ENCODE results near the gene AJAP1.

AJAP1 gene

DNA sequence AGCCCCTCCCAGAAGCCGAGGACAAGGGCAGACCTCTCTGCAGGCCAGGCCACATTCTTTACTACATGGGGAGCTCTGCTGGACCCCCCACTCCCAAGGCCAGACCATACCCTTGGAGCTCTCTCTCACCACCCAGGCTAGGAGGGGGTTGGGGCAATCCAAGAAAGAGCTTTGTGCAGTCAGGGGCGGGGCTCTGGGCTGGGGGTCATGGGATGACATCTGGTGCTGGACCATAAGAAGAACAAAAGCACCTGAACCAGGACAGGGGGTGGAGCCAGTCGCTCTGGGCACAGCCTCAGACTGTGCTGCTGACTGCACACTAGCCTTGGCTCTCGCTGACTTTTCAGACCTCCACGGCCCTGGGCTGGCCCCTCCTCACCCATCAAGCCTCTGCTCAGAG is 23.1 kb upstream of the AJAP1 start:
- DNase-seq (ENCODE audit: low spot score), result no peak

DNA sequence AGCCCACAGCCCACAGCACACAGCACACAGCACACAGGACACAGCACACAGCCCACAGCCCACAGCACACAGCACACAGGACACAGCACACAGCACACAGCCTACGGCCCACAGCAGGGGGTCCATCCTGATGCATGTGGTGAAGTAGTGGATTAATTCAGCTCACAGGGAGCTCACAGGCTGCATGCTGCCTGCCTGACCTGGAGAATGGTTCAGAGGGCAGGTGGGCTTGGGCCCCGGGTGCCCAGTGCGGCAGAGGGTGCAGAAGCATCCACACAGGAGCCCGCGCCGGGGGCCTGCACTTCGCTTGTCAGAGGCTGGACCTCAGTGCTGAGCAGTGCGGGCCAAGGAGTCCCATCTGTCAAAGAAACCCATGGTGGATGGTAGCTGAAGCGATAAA is 21.1 kb upstream of the AJAP1 start:
- no peak for DNase-seq (ENCODE audit: low spot score)

DNA sequence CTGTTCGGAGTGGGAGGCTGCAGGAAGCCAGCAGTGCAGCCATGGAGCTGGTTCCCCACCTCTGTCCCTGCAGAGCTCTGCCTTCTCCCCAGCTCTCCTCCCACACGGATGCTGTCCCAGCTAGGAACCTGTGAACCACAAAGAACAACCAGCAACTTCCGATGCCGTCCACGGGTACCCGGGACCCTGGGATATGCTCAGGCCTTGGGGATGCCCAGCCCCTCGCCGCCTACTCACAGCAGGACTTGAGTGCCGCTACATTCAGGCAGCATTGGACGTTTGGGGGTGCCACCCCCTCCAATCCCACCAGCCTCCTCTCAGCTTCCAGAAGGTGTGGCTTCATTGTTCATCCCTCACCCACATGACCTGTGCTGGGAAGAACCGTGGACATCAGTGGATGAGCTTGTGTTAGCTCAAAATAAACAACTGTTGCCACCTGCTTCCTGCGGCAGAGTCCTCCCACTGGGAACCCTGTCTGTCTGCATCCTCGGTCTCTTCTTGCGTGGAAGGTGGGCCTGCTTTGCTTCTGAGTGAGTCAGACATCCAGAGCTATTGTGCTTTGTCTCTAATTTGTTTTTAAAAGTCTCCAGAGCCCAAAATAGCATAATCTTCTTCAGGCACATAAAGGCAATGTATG is 20.1 kb upstream of the AJAP1 start:
- DNase-seq (ENCODE audit: low spot score), result no peak

DNA sequence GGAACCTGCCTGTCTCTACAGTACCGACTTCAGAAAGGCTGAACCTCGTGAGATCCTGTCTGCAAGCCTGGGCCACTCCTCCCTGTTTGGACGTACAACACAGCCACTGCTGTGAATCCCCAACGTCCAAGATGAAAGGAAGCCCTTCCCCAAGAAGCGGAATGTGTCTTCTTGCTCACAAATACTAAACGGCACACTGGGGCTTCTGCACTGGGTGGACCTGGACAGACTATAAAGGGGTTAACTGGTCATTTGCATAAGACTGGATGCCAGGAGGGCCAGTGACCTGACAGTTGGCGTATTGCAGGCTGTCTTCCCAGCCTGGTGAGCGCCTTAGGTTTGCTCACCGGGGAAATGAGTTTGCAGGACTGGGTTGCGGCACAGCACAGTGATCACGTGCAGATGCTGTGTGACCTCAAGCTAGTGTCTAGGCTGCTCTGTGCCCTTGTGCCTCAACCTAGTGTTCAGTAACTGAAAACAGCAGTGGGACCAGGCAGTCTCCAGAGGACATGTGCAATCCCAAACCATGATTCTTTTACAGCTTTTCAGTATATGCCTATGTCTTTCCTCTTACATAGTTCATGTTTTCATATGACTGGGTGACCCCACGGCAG is 19.5 kb upstream of the AJAP1 start:
- DNase-seq (ENCODE audit: low spot score), result no peak

DNA sequence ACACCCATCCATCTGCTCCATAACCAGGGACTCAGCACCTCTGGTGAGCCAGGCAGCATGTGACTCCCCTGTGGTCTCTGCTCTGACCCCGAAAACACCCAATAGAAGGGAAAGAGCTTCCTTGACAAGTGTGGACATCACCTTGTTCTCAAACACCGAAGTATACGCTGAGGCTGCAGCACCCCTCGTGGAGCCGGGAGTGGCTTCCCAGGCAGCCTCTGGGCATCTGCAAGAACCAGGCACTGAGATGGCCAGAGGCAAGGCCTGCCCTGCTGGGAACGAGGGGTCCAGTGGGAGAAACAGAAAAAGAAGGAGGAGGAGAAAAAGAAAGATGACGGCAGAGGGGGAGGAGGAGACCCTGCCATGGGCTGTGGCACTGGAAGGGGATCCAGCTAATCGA is 18.2 kb upstream of the AJAP1 start:
- no peak for DNase-seq (ENCODE audit: low spot score)

DNA sequence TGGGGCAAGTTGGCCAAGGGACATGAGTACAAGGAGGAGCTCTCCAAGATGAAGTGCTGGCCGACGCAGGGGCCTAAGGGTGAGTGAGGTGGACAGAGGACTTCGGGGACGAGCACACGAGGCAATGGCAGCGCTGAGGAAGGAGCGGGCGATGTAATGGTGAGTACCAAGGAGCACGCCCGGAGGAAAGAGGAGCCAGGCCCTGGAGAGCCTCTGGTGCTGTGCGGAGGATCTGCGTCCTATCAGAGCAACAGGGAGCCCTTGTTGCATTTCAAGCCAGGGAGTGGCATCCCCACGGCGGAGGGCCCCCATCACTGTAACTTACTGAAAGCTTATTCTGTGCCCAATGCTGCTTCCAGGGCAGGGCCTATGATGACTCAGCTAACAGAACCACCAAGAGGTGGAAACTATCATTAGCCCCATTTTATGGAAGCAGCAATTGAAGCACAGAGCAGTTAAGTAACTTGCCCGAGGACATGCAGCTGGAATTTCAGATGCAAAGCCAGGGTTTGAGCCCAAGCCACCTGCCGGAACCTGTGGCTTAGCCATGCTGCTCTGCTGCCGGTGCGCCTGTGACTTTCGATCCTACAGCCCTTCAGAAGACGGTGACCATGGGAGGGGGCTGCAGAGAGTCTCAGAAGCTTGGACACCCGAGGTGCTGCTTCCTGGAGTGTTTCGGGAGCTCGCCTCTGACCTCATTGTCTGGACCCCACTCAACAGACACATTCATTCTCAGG is 17.6 kb upstream of the AJAP1 start:
- DNase-seq (ENCODE audit: low spot score), result no peak

DNA sequence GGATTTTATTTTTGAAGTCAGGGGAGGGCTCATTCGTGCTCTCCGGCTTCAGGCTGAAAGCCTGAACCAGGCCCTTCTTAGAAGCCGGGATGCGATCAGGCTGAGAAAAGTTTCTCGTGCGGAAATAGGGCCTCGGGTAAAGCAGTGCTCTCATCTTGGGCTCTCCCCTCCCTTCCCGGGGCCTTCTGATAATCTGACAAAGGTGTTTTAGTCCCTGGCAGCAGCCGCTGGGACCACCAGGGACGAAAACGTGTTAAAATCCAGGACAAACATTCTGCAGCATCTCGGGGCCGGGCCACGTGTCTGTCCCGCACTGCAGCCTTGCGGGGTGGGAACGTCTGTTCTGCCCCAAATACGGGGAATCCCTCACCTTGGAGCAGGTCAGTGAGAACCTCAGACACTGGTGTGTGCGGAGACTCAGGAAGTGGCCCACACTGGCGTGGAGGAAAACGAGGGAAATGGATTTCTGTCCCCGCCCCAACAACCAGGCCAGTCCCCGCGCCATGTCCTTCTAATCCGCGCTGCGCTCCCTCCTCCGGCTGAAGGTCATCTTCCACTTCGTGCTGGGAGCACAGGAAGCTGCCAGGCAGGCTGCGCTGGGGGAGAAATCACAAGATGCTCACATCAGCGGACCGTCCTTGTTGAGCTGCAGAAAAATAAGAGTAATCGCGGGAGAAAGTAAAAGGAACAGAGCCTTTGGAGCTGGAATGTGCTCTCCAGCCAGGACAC is 16.6 kb upstream of the AJAP1 start:
- no peak for DNase-seq (ENCODE audit: low spot score)

DNA sequence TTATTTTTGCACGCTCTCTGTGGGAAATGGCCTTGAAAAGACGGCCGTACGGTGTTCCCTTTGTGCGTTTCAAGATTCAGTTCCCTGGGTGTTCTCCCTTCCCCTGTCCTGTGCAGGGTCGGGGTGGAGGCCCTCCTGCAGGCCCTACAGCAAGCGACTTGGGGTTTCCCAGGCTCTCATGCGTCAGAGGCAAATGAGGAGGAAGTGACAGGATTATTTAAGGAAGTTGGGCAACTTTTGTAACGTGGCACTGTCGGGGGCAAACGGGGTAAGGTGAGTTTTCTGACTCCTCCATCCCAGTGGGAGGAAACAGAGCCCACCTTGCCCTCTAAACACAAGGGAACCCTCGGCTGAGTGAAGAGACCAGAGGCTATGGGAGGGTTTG is 16.1 kb upstream of the AJAP1 start:
- no peak for DNase-seq (ENCODE audit: low spot score)

DNA sequence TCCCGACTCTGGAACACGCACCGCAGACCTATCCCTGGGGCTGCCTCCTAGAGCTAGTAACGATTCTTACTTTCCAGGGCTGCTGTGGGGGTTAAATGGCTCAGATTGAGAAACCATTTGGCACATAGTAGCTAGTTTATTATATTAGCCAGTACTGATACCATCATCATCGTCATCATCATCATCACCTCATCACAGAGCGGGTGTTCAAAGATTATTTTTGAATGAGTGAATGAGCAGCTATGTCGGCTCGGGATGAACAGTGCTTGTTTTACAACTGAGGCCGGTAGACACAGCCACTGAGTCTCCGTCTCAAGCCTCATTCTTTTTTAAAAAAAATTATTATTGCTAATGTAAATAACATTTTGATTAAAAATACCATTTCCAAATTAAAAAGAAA is 13.5 kb upstream of the AJAP1 start:
- DNase-seq (ENCODE audit: low spot score), result no peak

DNA sequence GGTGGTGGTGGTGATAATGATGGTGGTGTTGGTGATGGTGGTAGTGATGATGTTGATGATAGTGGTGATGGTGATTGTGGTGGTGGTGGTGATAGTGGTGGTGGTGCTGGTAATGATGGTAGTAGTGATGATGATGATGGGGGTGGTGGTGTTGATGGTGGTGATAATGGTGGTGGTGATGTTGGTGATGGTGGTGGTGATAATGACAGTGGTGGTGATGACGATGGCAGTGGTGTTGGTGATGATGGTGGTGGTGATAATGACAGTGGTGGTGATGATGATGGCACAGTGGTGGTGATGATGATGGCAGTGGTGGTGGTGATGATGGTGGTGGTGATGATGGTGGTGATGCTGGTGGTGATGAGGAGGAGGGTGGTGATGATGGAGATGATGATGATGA is 7.0 kb upstream of the AJAP1 start:
- no peak for DNase-seq (ENCODE audit: low spot score)

DNA sequence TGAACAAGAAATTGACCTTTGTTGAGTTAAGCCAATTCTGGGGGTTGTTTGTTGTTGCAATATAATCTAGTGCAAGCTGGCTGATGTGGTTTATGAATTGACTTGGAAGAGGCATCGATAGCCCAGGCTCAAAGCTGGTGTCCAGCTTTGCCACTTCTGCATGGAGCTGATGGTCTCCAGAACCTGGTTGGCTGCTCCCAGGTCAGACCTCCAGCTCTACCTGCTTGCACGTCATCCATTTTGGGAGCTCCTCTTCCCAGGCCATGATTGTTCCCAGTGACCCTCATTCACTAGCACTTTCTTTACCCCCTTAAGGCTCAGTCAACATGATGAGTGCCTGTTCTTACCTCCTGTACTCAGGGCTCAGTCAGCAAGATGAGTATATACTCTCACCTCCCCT is 5.8 kb upstream of the AJAP1 start:
- no peak for DNase-seq (ENCODE audit: low spot score)

DNA sequence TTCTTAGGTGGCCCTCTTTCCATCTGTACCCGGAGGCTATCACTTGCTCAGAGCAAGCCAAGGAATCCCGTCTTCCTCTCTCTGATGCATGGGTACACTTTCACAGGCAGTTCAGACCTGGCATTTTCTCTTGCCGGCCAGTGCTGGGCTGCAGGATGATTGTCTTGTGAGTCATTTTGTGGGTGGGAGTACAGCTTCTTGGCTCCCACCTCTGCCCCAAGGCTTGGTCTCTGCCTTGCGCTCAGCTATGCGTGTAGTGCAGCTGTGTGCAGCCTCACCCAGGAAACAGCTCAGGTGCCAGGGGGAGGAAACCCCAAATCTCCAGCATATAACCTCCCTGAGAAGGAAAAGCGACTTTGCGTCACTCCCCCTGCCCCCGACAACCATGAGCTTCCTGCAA is 3.9 kb upstream of the AJAP1 start:
- DNase-seq (ENCODE audit: low spot score), result no peak

DNA sequence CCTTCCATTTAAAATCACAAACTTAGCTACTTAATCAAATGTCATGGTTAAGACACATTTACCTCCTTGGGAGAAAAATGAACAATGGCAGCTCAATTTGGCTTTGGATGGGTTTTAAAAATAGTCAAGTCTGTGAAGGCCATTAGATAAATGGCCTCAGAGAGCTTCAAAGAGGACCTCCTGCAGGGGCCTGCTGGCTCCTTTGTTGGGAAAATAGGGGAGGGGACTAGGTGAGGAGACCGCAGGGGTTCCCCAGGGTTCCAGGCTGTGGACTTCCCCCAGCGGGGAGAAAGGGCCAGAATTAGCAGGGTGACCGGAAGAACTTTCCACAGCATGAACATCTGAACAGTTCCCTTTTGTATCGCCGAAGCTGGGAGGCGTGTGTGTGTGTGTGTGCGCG is 3.4 kb upstream of the AJAP1 start:
- no peak for DNase-seq (ENCODE audit: low spot score)

DNA sequence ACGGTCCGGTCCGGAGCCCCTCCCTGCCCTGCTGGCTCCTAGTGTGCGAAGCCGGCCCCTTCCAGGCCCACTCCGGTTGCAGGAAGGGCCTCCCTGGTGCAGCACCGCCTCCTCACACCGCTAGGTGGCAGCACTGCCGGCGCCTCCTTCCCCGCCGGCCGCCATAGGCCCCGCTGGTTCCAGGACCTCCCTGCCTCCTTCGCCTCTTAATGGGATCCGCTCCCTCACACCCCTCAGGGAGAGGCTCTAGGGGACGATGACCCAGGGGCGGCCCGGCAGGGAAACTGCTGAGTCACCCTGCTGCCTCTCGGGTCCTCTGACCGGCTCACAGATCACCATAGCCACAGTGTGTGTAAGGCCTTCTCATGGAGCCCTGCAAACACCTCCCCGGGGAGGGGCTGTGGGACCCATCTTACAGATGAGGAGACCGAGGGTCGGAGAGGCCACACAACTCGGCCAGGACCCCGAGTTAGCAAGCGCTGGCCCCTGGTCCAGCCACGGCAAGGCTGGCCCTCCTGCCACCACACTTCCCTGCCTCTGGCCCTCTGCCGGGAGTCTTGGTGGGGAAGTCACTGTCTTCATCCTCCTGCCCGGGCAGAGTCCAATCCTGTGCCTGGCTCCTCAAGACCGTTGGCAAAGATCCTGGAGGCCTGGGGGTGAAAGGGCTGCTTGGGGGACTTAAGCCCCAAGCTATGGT is 1.6 kb upstream of the AJAP1 start:
- peak; percentile 64 for DNase-seq (ENCODE audit: low spot score)

DNA sequence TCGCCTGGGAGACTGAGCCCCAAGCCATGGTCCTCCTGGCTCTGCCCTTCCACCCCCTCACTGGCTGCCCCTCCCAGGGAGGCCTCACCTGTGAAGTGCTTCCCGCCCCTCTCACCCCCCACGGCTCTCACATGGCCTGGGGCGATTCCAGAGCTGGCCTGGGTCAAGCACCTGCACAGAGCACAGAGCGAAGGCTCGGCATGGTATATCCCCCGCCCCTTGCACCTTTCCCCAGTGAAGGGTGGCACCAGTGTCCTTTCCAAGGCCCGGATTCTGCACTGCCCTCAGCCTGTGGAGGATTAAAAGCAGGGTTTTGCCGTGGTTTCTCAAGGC is 1.1 kb upstream of the AJAP1 start:
- DNase-seq (ENCODE audit: low spot score), result no peak

DNA sequence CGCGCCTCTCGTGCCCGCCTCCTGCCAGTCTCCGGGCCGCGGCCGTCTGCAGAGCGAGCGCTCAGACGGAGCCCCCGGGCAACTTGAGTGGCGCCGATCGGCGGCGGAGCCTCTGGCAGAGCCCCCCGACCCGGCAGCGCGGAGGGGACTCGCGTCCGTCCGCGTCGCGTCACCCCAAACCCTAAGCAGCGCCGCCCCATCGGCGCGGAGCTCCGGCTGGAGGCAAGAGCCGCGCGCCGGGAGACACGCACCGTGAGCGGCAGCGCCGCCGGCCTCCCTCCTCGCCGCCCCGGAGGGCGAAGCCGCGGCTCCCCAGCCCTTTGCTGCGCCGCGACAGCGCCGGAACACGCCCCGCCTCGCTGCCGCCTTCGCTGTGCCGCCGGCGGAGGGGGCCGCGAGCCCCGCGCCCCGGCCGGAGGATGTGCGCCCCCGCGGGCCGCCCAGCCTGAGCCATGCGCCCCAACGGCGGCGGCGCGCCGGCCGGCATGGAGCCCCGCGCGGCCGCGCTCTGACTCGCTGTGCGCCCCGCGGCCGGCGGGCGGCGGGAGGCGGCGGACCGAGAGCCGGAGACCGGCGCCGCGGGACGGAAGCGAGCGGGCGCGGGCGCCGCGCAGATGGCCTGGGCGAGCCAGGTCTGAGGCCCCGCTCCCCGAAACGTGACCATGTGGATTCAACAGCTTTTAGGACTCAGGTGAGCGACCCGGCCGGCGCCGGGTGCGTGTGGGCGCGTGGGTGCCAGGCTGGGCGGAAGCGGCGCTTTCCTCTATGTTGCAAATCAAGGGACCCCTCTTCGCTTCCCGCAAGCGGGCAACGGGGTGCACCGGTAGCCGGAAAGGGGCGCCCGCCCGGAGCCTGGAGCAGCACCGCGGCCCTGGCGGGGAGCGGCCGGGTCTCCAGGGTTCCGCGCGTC is 610 bp downstream of the AJAP1 start:
- no peak for DNase-seq (ENCODE audit: low spot score)

DNA sequence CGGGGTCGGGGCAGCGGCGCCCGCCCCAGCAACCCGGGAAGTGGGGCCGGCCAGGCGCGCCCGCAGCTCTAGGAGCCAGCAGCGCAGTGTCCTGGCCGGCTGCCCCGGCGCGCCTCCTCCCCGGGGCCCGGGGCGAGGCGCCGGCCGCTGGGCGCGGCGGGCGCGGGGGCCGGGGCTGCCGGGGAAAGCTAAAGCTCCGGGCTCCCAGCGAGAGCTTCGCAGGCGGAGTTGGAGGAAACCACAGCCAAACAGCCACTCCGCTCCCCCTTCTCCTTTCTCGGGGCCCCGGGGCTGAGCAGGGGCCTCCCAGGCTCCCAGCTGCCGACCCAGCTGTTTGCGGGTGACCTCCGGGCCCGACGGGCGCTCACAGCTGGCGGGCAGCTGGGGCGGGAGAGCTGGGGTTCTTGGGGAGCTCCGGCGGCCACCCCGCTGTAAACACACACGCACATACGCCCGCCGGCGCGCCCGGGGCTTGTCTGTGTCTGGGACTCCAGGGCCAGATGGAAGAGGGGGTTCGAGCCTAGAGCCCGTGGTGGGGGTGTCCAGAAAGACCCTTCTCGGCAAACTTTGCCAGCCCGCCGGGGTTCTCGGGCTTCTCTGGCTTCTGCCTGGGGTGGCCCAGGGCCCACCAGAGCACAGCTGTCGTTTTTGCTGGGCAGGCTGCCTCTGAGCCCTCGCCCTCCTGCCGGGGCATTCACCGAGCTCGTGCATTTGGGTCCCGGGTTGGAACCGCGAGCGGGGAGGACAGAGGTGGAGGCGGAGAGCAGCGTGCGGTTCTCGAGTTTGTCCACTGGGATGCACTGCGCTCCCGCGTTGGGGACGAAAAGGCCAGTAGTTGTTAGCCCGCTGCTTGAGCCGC is 1.5 kb downstream of the AJAP1 start:
- no peak for DNase-seq (ENCODE audit: low spot score)

DNA sequence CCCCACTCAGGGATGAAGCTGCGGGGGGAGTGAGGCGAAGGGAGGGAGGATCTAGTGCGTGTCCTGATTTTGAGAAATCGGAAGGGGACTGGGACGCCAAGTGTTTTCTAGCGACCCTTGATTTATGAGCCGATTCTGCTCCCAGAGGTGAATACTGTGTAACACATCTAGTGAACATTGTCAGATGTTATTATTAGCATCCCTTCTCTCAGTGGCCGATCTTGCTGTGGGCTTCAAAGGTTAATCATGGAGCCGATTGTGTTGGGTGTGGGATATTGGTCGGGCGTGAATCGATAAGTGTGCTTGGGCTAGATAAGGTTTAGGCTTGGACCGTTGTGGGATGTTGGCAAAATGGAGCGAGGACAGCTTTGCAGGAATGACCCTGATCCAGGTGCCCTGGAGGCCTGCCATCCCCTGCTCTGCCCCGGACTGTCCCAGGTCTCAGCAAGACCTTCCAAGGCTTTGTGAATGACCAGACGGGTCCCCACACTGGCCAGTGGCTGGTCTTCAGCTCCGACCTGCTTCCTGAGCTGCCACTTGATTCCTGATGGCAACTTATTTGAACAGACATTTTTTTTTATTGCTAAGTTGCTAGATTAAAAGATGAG is 2.2 kb downstream of the AJAP1 start:
- DNase-seq (ENCODE audit: low spot score), result no peak

DNA sequence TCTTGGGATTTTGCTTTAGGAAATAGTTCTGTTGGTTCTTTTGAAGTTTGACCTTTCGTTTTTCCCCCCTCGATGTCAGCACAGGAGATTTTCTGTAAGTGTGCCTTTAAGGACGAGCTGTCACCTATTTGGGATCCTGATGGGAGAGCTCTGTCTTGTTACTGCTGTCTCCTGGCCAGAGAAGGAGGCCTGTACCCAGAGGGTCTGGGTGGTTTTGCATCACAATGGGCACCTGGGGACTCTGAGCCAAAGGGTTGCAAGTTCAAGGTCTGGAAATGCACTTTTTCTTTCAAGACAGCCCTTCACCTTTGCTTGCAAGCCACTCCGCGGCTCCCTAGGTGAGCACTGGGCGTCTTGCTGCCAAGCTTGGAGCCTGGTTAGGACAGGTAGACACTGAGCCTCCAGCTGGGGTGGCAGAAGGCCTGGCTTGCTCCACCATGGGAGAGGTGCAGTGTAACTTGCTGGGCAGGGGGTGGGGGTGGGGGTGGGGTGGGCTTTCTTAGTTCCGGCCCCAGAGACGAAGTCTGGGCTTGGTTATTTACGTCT is 2.9 kb downstream of the AJAP1 start:
- DNase-seq (ENCODE audit: low spot score), result no peak

Data from hematopoietic multipotent progenitor cell treated with erythropoietin and hydrocortisone succinate and interleukin-3 and kit ligand, for 17 days (in vitro differentiated cells).